Esophagus muscularis mucosa (tissue), 4 donors: Measurements from ENCODE around the gene IRX5. TPM values are rescaled to one million over a fixed set of nuclear protein-coding genes. Genes with fewer than 3 reads are reported as not detected.

Source experiments
- DNase-seq: peaks from one replicate; pipeline ENCODE4 v3.0.0-alpha.2; 2017; ENCODE audit errors: extremely low spot score
- H3K27ac ChIP-seq, 4 donors: fragments of 200-600 bp; sonication (generic); replicated peaks in 1 of 4; 1 replicate in 3 of 4; 2 replicates in 1 of 4; pipeline ENCODE4 v1.5.1; 2016 to 2019; ENCODE audit warnings: mild to moderate bottlenecking in 1 of 4
- H3K27me3 ChIP-seq, 4 donors: fragments of 200-600 bp; sonication (generic); one replicate each; pipeline versions ENCODE4 v1.5.1 to v1.6.0; 2016 to 2019
- H3K36me3 ChIP-seq, 4 donors: fragments of 200-600 bp; sonication (generic); one replicate each; pipeline ENCODE4 v1.5.1; 2016 to 2019
- H3K4me1 ChIP-seq, 4 donors: fragments of 200-600 bp; sonication (generic); one replicate each; pipeline ENCODE4 v1.5.1; 2016 to 2019
- H3K4me3 ChIP-seq, 4 donors: fragments of 200-600 bp; sonication (generic); 1 replicate in 2 of 4; 2 replicates in 2 of 4; pipeline ENCODE4 v1.5.1; 2016 to 2019; ENCODE audit warnings: mild to moderate bottlenecking in 4 of 4, moderate library complexity in 1 of 4
- H3K9me3 ChIP-seq, 4 donors: fragments of 200-600 bp; sonication (generic); 1 replicate in 3 of 4; 2 replicates in 1 of 4; pipeline ENCODE4 v1.5.1; 2016 to 2019
- EP300 ChIP-seq: sonication (generic); formaldehyde crosslinking; IDR thresholded peaks from one replicate; pipeline ENCODE4 v1.6.1; 2017; ENCODE audit warnings: antibody characterized with exemption
- POLR2A ChIP-seq: fragments of 450-650 bp; IDR thresholded peaks from one replicate; pipeline ENCODE4 v1.6.1; 2017; ENCODE audit warnings: antibody characterized with exemption, moderate library complexity, mild to moderate bottlenecking, low read depth
- POLR2AphosphoS5 ChIP-seq, 2 donors: sonication (generic); formaldehyde crosslinking; IDR thresholded peaks; one replicate each; pipeline ENCODE4 v1.6.1; 2017; ENCODE audit warnings: antibody characterized with exemption in 2 of 2
- WGBS: methylation state at CpG from one replicate; pipeline ENCODE4 v1.1.5; 2018; 5-methylcytosine and 5-hydroxymethylcytosine counted together
- intact Hi-C: fragments of 100-400 bp; cut with DNase I; formaldehyde crosslinking; loops from one replicate; pipeline ENCODE4 v1.15.1; 2023
- total RNA-seq, 4 donors: library from RNA; depleted of rRNA; stranded (reverse); fragments of >200 nt; gene quantifications; one replicate each; pipeline versions ENCODE4 v1.1.0 to v1.2.1, GENCODE V29; 2016
- TF ChIP-seq, protein P1 (sequence below), 3 experiments: fragments of 200-600 bp in 2 of 3; fragments of 450-650 bp in 1 of 3; sonication (generic) in 2 of 3; IDR thresholded peaks; one replicate each; pipeline ENCODE4 v1.5.1; 2017 to 2019; ENCODE audit warnings: antibody characterized with exemption in 3 of 3, mild to moderate bottlenecking in 2 of 3, moderate library complexity in 1 of 3

The IRX5 gene
- total RNA-seq, 4 donors from 2014 or later: 0.52 TPM; not detected in 3

DNA sequence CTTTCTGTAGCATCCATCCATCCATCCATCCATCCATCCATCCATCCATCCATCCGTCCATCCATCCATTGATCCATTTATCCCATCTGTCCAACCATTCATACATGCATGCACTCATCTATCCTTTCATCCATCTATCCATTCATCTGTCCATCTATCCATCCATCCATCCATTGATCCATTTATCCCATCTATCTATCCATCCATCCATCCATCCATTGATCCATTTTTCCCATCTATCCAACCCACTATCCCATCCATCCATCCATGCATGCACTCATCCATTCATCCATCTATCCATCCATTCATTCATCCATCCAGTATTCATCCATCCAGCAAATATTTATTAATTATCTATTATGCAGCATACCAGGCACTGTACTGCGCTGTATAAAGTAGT lies 34.8 kb downstream of the IRX5 start:
- Histone ChIP-seq H3K9me3 (no peaks in the 10 kb centered on the region), H3K4me3 (no peak overlapping the region), H3K36me3 (no peaks in the 10 kb centered on the region), H3K27ac (no peak overlapping the region), H3K27me3 (peaks cover 0 to 15% (median 0%) of the 10 kb centered on the region in 4 donors), H3K4me1 (no peaks in the 10 kb centered on the region)
- intact Hi-C loops: no loop called here
- WGBS: 90% methylated on average over 2 of the region's 2 CpGs
- TF ChIP-seq, protein P1, sequence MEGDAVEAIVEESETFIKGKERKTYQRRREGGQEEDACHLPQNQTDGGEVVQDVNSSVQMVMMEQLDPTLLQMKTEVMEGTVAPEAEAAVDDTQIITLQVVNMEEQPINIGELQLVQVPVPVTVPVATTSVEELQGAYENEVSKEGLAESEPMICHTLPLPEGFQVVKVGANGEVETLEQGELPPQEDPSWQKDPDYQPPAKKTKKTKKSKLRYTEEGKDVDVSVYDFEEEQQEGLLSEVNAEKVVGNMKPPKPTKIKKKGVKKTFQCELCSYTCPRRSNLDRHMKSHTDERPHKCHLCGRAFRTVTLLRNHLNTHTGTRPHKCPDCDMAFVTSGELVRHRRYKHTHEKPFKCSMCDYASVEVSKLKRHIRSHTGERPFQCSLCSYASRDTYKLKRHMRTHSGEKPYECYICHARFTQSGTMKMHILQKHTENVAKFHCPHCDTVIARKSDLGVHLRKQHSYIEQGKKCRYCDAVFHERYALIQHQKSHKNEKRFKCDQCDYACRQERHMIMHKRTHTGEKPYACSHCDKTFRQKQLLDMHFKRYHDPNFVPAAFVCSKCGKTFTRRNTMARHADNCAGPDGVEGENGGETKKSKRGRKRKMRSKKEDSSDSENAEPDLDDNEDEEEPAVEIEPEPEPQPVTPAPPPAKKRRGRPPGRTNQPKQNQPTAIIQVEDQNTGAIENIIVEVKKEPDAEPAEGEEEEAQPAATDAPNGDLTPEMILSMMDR (IDR thresholded peaks at IDR 0.05): no peak
- DNase-seq: no peak

DNA sequence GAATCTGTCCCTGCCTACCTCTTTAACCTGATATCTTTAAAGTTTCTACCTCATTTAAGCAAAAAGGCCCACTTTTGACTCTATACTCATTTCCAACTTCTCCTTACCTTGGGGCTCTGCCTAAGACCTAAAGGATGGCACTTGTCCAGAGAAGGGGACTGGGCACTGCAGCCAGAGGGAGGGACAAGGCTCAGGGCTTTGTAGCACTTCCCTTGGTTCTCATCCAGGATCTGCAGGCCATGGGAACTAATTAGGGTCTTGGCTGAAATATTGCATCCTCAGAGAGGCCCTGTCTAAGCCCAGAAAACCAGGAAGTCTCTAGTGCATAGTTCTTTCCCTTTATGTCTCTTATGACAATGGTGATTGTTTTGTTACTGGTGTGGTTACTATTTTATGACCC lies 37.3 kb downstream of the IRX5 start:
- peaks cover 0 to 15% (median 0%) of the 10 kb centered on the region in 4 donors for H3K27me3 ChIP-seq

GRCh38 chr16:54968784-54969183 lies 38.1 kb downstream of the IRX5 start:
- Histone ChIP-seq H3K27ac (no peak overlapping the region), H3K27me3 (peaks cover 0 to 7% (median 0%) of the 10 kb centered on the region in 4 donors), H3K4me1 (no peaks in the 10 kb centered on the region), H3K9me3 (no peaks in the 10 kb centered on the region), H3K36me3 (no peaks in the 10 kb centered on the region), H3K4me3 (no peak overlapping the region)
- DNase-seq: no peak
- TF ChIP-seq, protein P1 (IDR thresholded peaks at IDR 0.05): no peak
- TF ChIP-seq POLR2A: no peak
- no peak for TF ChIP-seq POLR2AphosphoS5 (IDR thresholded peaks at IDR 0.05)
- no peak for TF ChIP-seq EP300
- intact Hi-C loops: no loop called here
- WGBS: 78% methylated on average over 6 of the region's 6 CpGs

More for the DNA sequence above, 37.3 kb downstream of the IRX5 start:
- no peak overlapping the region for H3K27ac ChIP-seq
- H3K4me1 ChIP-seq: no peaks in the 10 kb centered on the region
- H3K36me3 ChIP-seq: no peaks in the 10 kb centered on the region
- no peak for DNase-seq
- H3K4me3 ChIP-seq: no peak overlapping the region
- no peaks in the 10 kb centered on the region for H3K9me3 ChIP-seq
- TF ChIP-seq POLR2AphosphoS5 (IDR thresholded peaks at IDR 0.05): no peak
- no peak for TF ChIP-seq EP300
- no peak for TF ChIP-seq POLR2A
- TF ChIP-seq, protein P1 (IDR thresholded peaks at IDR 0.05): no peak
- intact Hi-C loops: no loop called here

DNA sequence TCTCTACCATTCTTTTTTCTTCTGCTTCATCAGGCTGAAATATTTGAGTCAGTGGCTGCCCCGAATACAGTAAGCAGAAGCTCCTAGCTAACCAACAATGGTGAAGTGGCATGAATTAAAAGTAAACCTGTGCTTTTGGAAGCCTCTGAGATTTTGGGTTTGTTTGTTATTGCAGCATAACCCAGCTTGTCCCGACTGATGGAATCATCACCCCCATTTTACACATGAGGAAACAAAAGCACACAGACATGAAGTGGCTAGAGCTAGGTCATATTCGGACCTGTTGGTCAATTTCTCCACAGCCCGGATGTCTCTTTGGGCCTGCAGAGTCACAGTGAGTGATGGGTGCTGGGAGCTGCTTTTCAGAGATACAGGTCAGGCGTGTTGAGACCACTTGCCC lies 39.4 kb downstream of the IRX5 start:
- 82% methylated on average over 5 of the region's 5 CpGs for WGBS
- H3K36me3 ChIP-seq: no peaks in the 10 kb centered on the region
- H3K4me1 ChIP-seq: no peaks in the 10 kb centered on the region
- H3K4me3 ChIP-seq: no peak overlapping the region
- TF ChIP-seq EP300 (no peak), POLR2A (no peak), POLR2AphosphoS5 (IDR thresholded peaks at IDR 0.05) (no peak)
- TF ChIP-seq, protein P1 (IDR thresholded peaks at IDR 0.05): no peak
- no peaks in the 10 kb centered on the region for H3K9me3 ChIP-seq
- intact Hi-C loops: no loop called here
- H3K27me3 ChIP-seq: no peaks in the 10 kb centered on the region
- H3K27ac ChIP-seq: no peak overlapping the region
- DNase-seq: no peak

- H3K4me3 ChIP-seq: no peak overlapping the region
- no peaks in the 10 kb centered on the region for H3K27me3 ChIP-seq
- WGBS: 42% methylated on average over 5 of the region's 5 CpGs
- no peak overlapping the region for H3K27ac ChIP-seq
- no peaks in the 10 kb centered on the region for H3K9me3 ChIP-seq
- no peak for DNase-seq
- H3K36me3 ChIP-seq: no peaks in the 10 kb centered on the region
- no peaks in the 10 kb centered on the region for H3K4me1 ChIP-seq
- intact Hi-C loops: no loop called here
- TF ChIP-seq POLR2AphosphoS5 (IDR thresholded peaks at IDR 0.05) (no peak), EP300 (no peak)
Measured at GRCh38 chr16:54974367-54974766, 43.7 kb downstream of the IRX5 start.
